GM21447 (cell line): Measurements from ENCODE around the gene PRKCA.

Source experiments
- ATAC-seq: cut with Tn5 transposase; IDR thresholded peaks from one replicate; pipeline ENCODE4 v1.9.1; 2021; ENCODE audit not compliant: unreplicated experiment

PRKCA gene

GRCh38 chr17:66537502-66537901, 235.1 kb downstream of the PRKCA start:
- ATAC-seq: no peak

- no peak for ATAC-seq
These were observed 236.4 kb downstream of the PRKCA start for GRCh38 chr17:66538776-66539175.

GRCh38 chr17:66540131-66540781, 237.8 kb downstream of the PRKCA start:
- ATAC-seq: no peak

GRCh38 chr17:66541461-66542128, 239.2 kb downstream of the PRKCA start:
- peak; percentile 90 for ATAC-seq

GRCh38 chr17:66542129-66542966, 239.9 kb downstream of the PRKCA start:
- ATAC-seq: peak; percentile 97

GRCh38 chr17:66542967-66543520, 240.6 kb downstream of the PRKCA start:
- no peak for ATAC-seq

- ATAC-seq: no peak
These were observed 241.1 kb downstream of the PRKCA start for GRCh38 chr17:66543526-66543925.

GRCh38 chr17:66545918-66546317, 243.5 kb downstream of the PRKCA start:
- ATAC-seq: no peak

GRCh38 chr17:66547151-66547865, 244.9 kb downstream of the PRKCA start:
- no peak for ATAC-seq

GRCh38 chr17:66548158-66548557, 245.7 kb downstream of the PRKCA start:
- no peak for ATAC-seq

- no peak for ATAC-seq
These were observed 246.4 kb downstream of the PRKCA start for GRCh38 chr17:66548659-66549310.

- no peak for ATAC-seq
These were observed 246.9 kb downstream of the PRKCA start for GRCh38 chr17:66549311-66549704.

- ATAC-seq: no peak
These were observed 247.4 kb downstream of the PRKCA start for GRCh38 chr17:66549731-66550207.

- ATAC-seq: no peak
These were observed 249.4 kb downstream of the PRKCA start for GRCh38 chr17:66551839-66552238.

- ATAC-seq: no peak
These were observed 250.0 kb downstream of the PRKCA start for GRCh38 chr17:66552371-66552770.

- ATAC-seq: no peak
These were observed 253.2 kb downstream of the PRKCA start for GRCh38 chr17:66555605-66556004.

- ATAC-seq: no peak
These were observed 254.8 kb downstream of the PRKCA start for GRCh38 chr17:66557200-66557599.

GRCh38 chr17:66557886-66558285, 255.5 kb downstream of the PRKCA start:
- no peak for ATAC-seq

GRCh38 chr17:66560691-66561090, 258.3 kb downstream of the PRKCA start:
- ATAC-seq: no peak

- no peak for ATAC-seq
These were observed 259.7 kb downstream of the PRKCA start for GRCh38 chr17:66562119-66562518.
